Measurements from ENCODE around the gene REELD1. TPM values are rescaled to one million over a fixed set of nuclear protein-coding genes. Genes with fewer than 3 reads are reported as not detected.
A peak's percentile ranks its signal among the peaks of the same experiment; 100 is the strongest.

Gene REELD1
- total RNA-seq, 1 donor from 2014 or later, result not detected

DNA sequence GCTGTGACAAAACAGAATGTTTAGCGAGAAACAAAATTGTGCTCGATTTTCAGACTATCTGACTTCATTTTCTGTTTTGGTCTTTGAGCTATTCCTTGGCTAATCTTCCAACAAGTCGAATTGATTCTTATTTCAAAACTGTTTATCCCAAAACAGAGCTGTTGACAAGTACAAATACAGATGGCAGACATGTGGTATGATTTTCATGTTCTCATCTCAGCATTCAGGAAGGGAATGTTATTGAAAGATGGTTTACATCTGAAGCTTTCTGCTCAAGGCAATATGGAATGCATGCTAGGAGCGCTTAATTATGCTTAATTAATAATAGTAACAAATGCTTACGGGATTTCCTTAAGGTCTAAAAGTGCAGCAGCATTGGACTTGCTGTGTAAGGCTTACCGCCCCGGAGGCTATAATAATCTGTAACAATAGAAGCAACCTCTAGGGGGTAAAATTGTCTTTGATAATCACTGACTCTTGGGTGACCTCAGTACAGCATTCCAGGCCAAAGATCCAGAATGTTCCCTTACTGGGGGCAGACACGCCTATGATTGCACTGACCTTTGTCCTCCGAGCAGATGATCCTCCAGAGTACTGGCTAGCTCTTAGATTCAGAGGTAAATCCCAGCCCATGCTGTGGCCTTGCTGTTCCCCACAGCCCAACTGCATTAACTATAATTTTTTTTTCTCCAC, 22.4 kb upstream of the REELD1 start:
- no peak overlapping the region for H3K4me3 ChIP-seq (ENCODE audit: low read depth, low read length)
- DNase-seq (ENCODE audit: low read depth), result no peak
- TF ChIP-seq, protein P1, sequence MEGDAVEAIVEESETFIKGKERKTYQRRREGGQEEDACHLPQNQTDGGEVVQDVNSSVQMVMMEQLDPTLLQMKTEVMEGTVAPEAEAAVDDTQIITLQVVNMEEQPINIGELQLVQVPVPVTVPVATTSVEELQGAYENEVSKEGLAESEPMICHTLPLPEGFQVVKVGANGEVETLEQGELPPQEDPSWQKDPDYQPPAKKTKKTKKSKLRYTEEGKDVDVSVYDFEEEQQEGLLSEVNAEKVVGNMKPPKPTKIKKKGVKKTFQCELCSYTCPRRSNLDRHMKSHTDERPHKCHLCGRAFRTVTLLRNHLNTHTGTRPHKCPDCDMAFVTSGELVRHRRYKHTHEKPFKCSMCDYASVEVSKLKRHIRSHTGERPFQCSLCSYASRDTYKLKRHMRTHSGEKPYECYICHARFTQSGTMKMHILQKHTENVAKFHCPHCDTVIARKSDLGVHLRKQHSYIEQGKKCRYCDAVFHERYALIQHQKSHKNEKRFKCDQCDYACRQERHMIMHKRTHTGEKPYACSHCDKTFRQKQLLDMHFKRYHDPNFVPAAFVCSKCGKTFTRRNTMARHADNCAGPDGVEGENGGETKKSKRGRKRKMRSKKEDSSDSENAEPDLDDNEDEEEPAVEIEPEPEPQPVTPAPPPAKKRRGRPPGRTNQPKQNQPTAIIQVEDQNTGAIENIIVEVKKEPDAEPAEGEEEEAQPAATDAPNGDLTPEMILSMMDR (conservative IDR thresholded peaks at IDR 0.05; ENCODE audit: low read depth, low read length), result peak; percentile 27

DNA sequence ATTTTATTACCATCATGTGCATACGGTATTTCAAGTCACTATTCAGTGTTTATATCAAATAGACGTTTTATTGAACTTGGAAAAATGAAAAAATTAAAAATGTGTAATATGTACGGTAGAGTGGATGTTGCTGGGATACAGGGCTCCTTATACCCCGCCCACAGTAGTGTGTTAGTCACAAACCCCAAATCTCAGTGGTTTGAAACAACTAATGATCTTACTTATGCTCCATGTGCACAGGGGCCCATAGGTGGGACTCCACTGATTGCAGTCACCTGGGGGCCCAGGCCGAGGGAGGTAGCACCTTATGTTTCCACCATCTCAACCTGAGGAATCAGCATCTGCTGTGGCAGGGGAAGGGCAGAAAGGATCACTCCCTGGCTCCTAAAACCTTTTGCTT, 20.7 kb upstream of the REELD1 start:
- DNase-seq (ENCODE audit: low read depth), result no peak
- no peak overlapping the region for H3K4me3 ChIP-seq (ENCODE audit: low read depth, low read length)
- TF ChIP-seq, protein P1 (conservative IDR thresholded peaks at IDR 0.05; ENCODE audit: low read depth, low read length), result no peak

GRCh38 chr4:146194212-146194611, 20.1 kb upstream of the REELD1 start:
- DNase-seq (ENCODE audit: low read depth), result no peak
- H3K4me3 ChIP-seq (ENCODE audit: low read depth, low read length), result no peak overlapping the region
- TF ChIP-seq, protein P1 (conservative IDR thresholded peaks at IDR 0.05; ENCODE audit: low read depth, low read length), result no peak

DNA sequence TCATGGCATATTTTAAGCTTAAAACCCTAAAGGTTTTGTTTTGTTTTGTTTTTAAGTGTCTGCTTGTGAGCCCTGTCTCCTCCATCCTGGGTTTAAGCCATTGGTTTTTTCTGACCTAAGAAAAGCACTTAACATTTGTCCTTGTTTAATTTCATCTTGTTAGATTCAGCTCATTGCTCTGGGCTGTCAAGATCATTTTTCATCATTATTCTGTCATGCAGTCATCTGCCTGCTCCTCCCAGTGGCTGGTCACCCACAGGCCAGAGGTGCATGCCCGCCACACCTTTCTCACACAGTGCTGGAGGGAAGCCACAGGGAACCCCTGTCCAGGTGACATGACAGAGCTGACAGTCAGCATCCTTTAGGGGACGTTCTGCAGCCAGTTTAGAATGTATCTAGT, 11.7 kb upstream of the REELD1 start:
- no peak overlapping the region for H3K4me3 ChIP-seq (ENCODE audit: low read depth, low read length)
- TF ChIP-seq, protein P1 (conservative IDR thresholded peaks at IDR 0.05; ENCODE audit: low read depth, low read length), result no peak
- DNase-seq (ENCODE audit: low read depth), result no peak

DNA sequence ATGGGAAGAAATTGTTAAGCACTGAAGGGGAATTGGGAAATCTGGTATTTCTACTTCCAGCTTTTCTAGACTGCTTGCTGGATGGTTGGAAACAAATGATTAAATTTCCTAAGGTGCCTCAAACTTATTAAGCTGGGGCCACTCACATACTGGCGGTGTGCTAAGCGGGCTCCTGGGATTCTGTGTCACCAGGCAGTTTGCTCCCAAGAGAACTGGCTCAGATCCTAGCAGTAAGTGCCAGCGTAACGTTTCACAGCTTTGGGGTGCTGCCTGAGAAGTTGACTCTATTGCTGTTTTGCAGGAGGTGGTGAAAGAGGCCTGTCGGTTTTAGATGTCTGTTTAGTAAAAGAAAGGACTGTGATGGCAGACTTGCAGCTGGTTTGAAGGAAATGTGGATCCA, 6.9 kb upstream of the REELD1 start:
- no peak for DNase-seq (ENCODE audit: low read depth)
- TF ChIP-seq, protein P1 (conservative IDR thresholded peaks at IDR 0.05; ENCODE audit: low read depth, low read length), result no peak
- no peak overlapping the region for H3K4me3 ChIP-seq (ENCODE audit: low read depth, low read length)

DNA sequence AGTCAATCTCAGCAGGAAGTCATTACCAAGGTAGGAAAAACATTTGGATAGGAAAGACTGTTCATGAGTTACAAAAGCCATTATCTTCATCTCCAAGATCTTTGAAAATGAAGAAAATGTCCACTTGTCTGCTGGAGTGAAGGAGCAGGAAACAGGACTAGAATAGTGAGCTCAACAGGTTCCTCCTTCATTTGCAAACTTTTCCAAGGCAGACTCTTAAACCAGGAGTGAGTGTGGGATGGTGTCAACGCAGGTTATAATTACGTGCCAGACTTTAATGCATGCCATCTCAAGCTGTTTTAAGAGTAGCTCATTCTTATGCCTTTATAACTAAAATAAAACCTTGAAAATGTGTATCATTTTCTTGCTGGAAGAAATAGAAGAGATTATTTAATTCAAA, 3.4 kb upstream of the REELD1 start:
- TF ChIP-seq, protein P1 (conservative IDR thresholded peaks at IDR 0.05; ENCODE audit: low read depth, low read length), result no peak
- DNase-seq (ENCODE audit: low read depth), result no peak
- no peak overlapping the region for H3K4me3 ChIP-seq (ENCODE audit: low read depth, low read length)

DNA sequence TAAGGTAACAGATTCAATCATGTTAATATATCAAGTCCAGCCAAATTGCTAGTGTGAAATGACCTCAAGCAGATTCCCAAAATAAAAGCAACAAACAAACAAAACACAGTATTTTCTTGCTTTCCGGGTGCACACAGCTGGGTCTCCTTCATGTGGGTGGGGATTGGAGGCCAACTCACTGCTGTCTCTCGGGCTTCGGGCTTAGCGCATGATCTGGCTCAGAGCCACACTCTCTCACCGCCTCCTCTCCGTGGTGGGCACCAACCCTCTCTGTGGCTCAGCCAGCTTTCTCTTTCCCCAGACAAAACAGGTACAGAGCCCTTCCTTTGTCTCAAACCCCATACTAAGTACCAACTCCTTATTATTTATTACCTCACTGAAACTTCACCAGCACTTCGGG, 2.9 kb upstream of the REELD1 start:
- TF ChIP-seq, protein P1 (conservative IDR thresholded peaks at IDR 0.05; ENCODE audit: low read depth, low read length), result no peak
- DNase-seq (ENCODE audit: low read depth), result no peak
- H3K4me3 ChIP-seq (ENCODE audit: low read depth, low read length), result no peak overlapping the region
